ENCODE results near the gene HMG20A. TPM values are rescaled to one million over a fixed set of nuclear protein-coding genes. Genes with fewer than 3 reads are reported as not detected.

Gene HMG20A
- total RNA-seq, 2 donors from 2014 or later = 49.8 to 58.2 TPM

DNA sequence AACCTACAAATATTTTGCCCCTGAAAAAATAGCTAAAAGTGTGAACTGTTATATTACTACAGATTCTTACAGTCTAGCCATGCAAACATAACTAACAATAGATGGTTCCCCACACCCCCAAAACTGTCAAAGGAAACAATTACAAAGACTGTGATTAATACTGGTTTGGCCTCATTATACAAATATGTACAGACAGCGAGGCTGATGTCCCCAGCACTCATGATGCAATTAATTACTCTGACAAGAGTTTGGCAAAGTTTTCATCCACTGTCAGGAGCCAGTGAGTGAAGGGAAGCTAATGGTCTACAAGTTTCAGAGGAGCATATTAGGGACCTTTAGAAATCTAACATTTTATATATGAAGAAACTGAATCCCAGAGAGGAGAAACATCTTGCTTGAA, 61.0 kb downstream of the HMG20A start:
- no peaks in the 10 kb centered on the region for H3K27me3 ChIP-seq (ENCODE audit: control insufficient read depth, insufficient read depth, low read length, poor library complexity, severe bottlenecking)
- no peak overlapping the region for H3K27ac Mint-ChIP-seq
- no peak overlapping the region for H3K27ac ChIP-seq (ENCODE audit: low read depth, low read length)
- H3K4me3 ChIP-seq (ENCODE audit: low read length) = no peak overlapping the region
- no peak for DNase-seq
- H3K9ac ChIP-seq (ENCODE audit: extremely low read depth, low read length, poor library complexity, severe bottlenecking) = no peak overlapping the region
- H3K9me3 ChIP-seq (ENCODE audit: control insufficient read depth, low read length) = no peaks in the 10 kb centered on the region
- H3K4me1 ChIP-seq (ENCODE audit: control insufficient read depth, insufficient read depth, low read length) = no peaks in the 10 kb centered on the region
- 100% methylated on average over 1 of the region's 1 CpG for WGBS, 2 experiments (ENCODE audit: insufficient coverage in 1 of 2, insufficient read length in 1 of 2)
- no peaks in the 10 kb centered on the region for H3K9me3 Mint-ChIP-seq
- H3K4me1 Mint-ChIP-seq = peaks cover 7% of the 10 kb centered on the region
- peaks cover 67% of the 10 kb centered on the region for H3K36me3 Mint-ChIP-seq (ENCODE audit: low read depth)
- peaks cover 65% of the 10 kb centered on the region for H3K36me3 ChIP-seq (ENCODE audit: control insufficient read depth, insufficient read depth, low read length)
- TF ChIP-seq, protein P1, sequence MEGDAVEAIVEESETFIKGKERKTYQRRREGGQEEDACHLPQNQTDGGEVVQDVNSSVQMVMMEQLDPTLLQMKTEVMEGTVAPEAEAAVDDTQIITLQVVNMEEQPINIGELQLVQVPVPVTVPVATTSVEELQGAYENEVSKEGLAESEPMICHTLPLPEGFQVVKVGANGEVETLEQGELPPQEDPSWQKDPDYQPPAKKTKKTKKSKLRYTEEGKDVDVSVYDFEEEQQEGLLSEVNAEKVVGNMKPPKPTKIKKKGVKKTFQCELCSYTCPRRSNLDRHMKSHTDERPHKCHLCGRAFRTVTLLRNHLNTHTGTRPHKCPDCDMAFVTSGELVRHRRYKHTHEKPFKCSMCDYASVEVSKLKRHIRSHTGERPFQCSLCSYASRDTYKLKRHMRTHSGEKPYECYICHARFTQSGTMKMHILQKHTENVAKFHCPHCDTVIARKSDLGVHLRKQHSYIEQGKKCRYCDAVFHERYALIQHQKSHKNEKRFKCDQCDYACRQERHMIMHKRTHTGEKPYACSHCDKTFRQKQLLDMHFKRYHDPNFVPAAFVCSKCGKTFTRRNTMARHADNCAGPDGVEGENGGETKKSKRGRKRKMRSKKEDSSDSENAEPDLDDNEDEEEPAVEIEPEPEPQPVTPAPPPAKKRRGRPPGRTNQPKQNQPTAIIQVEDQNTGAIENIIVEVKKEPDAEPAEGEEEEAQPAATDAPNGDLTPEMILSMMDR (conservative IDR thresholded peaks at IDR 0.05) = no peak
- H3K4me3 Mint-ChIP-seq = no peak overlapping the region
- H3K27me3 Mint-ChIP-seq (ENCODE audit: insufficient read depth) = no peaks in the 10 kb centered on the region

DNA sequence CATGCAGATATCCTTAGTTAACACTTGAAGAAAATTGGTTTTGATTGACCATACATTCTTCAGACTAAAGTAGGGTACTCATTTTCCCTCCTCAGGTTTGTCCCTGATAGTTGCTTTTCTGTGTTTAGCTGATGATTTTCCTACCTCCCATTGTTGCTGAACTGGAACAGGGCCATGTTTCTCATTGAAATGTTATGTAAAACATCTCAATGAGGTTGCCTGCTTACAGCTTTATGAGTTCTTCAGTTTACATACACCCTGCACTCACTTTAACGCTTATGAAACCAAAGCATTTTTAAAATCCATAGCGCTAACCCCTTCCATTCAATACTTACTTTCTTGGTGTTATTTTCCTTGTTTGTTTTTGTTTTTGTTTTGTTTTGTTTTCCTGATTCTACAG, 61.9 kb downstream of the HMG20A start:
- 91% methylated on average over 1 of the region's 2 CpGs; no CpG with 5 or more reads in 1 of the 2 experiments for WGBS, 2 experiments (ENCODE audit: insufficient coverage in 1 of 2, insufficient read length in 1 of 2)
- Mint-ChIP-seq H3K36me3 (ENCODE audit: low read depth) (peaks cover 67% of the 10 kb centered on the region), H3K27ac (no peak overlapping the region), H3K9me3 (no peaks in the 10 kb centered on the region), H3K27me3 (ENCODE audit: insufficient read depth) (no peaks in the 10 kb centered on the region), H3K4me3 (no peak overlapping the region), H3K4me1 (peaks cover 10% of the 10 kb centered on the region)
- Histone ChIP-seq H3K36me3 (ENCODE audit: control insufficient read depth, insufficient read depth, low read length) (peaks cover 60% of the 10 kb centered on the region), H3K27ac (ENCODE audit: low read depth, low read length) (no peak overlapping the region), H3K27me3 (ENCODE audit: control insufficient read depth, insufficient read depth, low read length, poor library complexity, severe bottlenecking) (no peaks in the 10 kb centered on the region), H3K9me3 (ENCODE audit: control insufficient read depth, low read length) (no peaks in the 10 kb centered on the region), H3K9ac (ENCODE audit: extremely low read depth, low read length, poor library complexity, severe bottlenecking) (no peak overlapping the region), H3K4me1 (ENCODE audit: control insufficient read depth, insufficient read depth, low read length) (no peaks in the 10 kb centered on the region), H3K4me3 (ENCODE audit: low read length) (no peak overlapping the region)
- DNase-seq = no peak
- TF ChIP-seq, protein P1 (conservative IDR thresholded peaks at IDR 0.05) = no peak

DNA sequence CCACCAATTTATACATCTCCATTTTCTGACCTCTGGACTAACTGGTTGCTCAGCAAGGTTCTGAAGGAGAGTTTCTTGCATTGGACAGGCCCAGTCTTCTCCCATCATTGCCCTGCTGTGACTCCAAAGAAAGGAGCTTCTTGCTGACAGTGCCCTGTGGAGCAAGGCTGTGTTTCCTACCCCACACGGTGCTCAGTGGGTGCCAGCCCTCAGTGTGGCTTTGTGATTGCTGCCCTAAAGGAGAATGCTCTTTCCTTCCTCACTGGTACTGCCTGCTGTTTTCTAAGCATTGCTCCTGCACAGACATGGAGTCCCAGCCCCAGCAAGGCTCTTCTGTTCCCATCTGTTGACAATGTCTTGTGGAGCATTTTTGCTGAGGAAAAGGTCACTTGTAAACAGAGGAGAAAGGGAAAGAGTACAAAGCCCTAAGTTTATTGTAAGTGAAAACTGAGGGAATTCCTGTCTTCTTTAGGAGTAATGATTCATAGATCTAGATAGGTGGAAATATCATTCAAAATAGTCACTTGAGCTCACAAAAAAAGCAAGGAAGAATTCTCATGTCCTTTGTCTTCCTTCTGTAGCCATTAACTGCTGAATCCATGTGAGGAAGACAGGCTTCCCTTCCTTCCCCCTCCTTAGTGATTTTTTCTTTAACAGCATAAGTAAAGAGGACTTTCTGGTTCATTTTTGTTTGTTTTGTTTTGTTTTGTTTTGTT, 62.9 kb downstream of the HMG20A start:
- H3K36me3 Mint-ChIP-seq (ENCODE audit: low read depth) = peaks cover 59% of the 10 kb centered on the region
- no peak overlapping the region for H3K9ac ChIP-seq (ENCODE audit: extremely low read depth, low read length, poor library complexity, severe bottlenecking)
- 29 to 50% methylated on average over 1 of the region's 1 CpG for WGBS, 2 experiments (ENCODE audit: insufficient coverage in 1 of 2, insufficient read length in 1 of 2)
- no peak overlapping the region for H3K4me3 Mint-ChIP-seq
- no peaks in the 10 kb centered on the region for H3K27me3 Mint-ChIP-seq (ENCODE audit: insufficient read depth)
- no peaks in the 10 kb centered on the region for H3K9me3 ChIP-seq (ENCODE audit: control insufficient read depth, low read length)
- no peaks in the 10 kb centered on the region for H3K9me3 Mint-ChIP-seq
- H3K27ac ChIP-seq (ENCODE audit: low read depth, low read length) = peak overlapping the region; percentile 65
- H3K36me3 ChIP-seq (ENCODE audit: control insufficient read depth, insufficient read depth, low read length) = peaks cover 52% of the 10 kb centered on the region
- no peaks in the 10 kb centered on the region for H3K27me3 ChIP-seq (ENCODE audit: control insufficient read depth, insufficient read depth, low read length, poor library complexity, severe bottlenecking)
- H3K4me3 ChIP-seq (ENCODE audit: low read length) = no peak overlapping the region
- H3K27ac Mint-ChIP-seq = peak overlapping the region; percentile 69
- peaks cover 10% of the 10 kb centered on the region for H3K4me1 Mint-ChIP-seq
- no peak for DNase-seq
- TF ChIP-seq, protein P1 (conservative IDR thresholded peaks at IDR 0.05) = no peak
- H3K4me1 ChIP-seq (ENCODE audit: control insufficient read depth, insufficient read depth, low read length) = no peaks in the 10 kb centered on the region
